Activated CD4-positive, CD25-positive, alpha-beta regulatory T cell treated with anti-CD3 and anti-CD28 coated beads, Interleukin-2, amount 50 U/mL, for 24 hours (primary cell): ENCODE results near the gene PHAF1.
"Not testable (repeated sequence)": the region's sequence is repeated elsewhere in the genome, so short reads cannot be mapped to it uniquely, and the experiment has no call there.

Experiments
- ATAC-seq, 2 donors: fragments of 150-1000 bp; cut with Tn5 transposase; one replicate each; pipeline ENCODE4 v1.10.0; 2021; ENCODE audit warnings: mild to moderate bottlenecking in 1 of 2, moderate library complexity in 1 of 2

Gene PHAF1

DNA sequence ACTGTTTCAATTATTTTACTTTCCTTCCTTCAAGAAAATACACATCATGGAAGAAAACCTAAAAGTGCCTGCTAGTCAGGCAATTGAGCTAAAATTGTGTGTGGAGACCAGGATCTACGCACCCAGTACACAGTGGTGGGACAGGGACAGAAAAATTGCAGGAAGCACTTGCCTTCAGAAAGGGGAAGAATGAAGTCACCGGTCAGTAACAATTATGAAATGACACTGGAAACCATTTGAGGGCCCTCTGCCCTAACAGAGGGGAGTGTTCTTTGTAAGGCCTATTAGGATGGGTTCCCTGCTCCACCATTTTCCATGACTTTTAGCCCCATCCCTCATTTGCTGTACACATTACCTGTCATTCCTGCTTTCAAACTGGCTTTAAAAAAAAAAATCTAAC, 4.5 kb upstream of the PHAF1 start:
- ATAC-seq, result no peak

DNA sequence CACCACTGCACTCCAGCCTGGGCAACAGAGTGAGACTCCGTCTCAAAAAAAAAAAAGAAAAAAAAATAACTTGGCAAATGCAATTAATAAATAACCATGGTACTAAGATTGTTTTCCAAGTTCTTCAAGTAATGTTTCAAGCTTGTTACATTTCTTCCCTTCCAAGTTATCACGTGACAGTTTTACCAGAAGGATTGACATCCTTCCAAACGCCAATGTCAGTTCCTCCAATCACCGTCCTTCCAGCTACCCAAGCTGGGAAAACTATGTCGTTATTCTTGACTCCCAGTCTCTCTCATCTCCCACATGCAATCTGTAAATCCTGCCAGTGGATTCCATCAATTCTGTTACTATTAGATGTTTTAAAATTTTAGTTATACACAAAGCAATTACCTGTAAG, 3.9 kb upstream of the PHAF1 start:
- no peak for ATAC-seq

DNA sequence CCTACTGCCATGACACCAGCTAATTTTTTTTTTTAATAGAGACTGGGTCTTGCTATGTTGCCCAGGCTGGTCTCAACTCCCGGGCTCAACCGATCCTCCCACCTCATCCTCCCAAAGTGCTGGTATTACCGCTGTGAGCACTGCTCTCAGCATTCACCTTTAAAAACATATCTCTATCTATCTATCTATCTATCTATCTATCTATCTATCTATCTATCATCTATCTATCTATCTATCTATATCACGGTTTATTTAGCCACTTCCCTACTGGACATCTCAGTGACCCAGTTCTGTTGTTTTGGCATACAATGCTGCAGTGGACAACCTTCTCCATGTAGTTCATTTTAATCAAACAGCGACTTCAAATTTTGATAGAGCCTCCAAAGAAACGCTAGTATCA, 1.3 kb upstream of the PHAF1 start:
- ATAC-seq, result no peak

DNA sequence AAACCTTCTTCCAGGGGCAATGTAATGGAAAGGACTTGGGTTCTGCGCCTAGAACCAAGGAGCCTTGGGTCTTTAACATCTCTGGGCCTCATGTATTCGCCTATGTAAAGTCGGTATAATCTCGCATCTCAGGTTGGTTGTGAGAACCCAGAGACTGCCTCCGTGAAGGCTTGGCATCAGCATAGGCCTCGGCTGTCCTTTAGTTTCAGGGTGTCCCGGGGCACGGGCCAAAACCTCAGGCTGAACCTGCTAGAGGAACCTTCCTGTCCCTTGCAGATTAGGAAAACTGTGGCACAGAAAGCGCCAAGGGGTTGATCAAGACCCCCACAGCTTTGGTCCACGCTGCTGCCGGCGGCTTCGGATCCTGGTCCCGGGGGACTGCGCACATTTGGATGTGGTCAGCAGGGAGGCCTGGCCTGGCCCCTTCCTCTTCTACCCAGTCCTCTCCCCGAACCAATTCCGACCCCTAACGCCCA, 772 bp upstream of the PHAF1 start:
- ATAC-seq, result no peak

DNA sequence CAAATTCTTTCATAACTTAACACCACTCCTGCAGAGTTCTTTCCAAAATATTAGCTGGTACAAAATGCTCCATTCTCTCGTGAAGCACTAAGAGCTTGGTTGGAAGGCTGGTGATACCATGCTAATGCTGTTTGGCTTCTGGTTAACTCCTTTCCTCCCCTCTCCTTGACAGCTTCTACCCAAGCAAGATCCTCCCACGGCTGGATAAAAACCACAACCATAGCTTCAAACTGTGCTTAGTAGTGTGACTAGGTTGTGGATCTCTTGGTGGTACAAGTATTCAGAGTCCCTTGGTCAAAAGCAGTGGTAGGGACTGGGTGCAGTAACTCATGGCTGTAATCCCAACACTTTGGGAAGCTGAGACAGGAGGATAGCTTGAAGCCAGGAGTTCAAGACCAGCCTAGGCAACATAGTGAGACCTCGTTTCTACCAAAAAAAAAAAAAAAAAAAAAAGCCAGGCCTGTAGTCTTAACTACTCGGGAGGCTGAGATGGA, 2.3 kb downstream of the PHAF1 start:
- no peak for ATAC-seq

DNA sequence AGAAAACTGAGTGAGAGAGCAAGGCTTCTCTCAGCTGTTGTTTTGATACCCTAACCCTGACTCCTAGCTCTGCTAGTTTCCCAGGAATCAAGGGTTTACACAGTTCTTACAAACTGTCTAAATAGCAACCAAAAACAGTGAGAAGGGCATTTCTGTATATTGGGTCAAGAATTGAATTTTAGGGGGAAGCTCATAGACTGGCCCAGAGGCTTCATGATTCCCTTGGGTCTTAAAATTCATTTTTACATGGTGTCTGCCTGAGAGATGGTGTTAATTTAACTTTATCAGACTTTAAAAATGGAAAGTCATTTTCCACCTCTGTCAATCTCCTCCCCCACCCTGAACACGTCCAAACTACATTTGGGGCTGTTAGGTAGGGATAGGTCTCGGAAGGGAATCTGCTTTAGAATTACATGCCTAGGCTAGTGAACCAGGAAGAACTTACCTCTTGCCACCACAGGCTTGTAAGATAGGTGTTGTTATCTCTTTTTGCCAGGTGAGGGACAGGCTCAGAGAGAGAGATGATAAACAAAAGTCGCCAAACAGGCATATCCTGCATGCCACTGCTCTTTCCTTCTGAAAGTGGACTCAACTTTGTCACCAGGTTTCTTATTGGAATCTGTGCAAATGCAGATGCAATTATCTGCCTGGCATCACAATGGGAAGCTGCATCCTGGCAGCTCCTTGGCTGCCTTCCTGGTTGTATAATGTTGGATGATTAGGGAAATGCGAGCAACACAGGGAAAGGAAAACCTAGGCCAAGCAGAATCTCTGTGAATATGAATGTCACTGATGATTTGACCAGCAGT, 3.1 kb downstream of the PHAF1 start:
- no peak for ATAC-seq

DNA sequence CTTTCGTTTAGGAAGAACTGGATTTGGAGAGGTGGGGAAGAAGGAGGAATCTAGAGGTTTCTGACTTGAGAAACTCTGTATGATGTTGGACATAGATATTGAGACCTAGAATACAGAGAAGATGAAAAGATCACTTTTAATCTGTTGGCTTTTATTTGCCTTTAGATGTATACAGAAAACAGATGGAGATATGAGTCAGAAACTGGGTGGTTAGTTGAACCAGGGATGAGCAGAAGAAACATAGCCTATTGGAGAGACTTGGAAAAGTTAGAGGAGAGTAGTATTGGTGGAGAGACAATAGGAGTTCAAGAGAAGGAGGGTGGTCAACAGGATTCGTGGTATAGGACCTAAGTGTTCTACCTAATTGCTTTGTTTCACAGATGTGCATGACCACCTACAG, 5.1 kb downstream of the PHAF1 start:
- ATAC-seq, result no peak

DNA sequence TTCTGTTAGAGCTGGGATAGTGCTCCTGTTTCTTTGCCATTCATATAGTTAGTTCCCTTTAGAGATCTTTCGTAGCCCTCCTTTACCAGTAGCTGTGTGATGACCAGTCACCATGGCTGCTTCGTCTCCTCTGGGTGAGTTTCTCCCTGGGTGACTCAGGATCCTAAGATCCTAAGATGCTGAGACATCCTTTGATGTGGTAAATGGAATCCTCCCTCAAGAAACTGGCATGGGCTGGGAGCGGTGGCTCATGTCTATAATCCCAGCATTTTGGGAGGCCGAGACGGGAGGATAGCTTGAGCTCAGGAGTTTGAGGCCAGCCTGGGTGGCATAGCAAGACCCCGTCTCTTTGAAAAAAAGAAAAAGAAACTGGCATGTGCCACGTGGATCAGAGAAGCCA, 5.9 kb downstream of the PHAF1 start:
- no peak for ATAC-seq

DNA sequence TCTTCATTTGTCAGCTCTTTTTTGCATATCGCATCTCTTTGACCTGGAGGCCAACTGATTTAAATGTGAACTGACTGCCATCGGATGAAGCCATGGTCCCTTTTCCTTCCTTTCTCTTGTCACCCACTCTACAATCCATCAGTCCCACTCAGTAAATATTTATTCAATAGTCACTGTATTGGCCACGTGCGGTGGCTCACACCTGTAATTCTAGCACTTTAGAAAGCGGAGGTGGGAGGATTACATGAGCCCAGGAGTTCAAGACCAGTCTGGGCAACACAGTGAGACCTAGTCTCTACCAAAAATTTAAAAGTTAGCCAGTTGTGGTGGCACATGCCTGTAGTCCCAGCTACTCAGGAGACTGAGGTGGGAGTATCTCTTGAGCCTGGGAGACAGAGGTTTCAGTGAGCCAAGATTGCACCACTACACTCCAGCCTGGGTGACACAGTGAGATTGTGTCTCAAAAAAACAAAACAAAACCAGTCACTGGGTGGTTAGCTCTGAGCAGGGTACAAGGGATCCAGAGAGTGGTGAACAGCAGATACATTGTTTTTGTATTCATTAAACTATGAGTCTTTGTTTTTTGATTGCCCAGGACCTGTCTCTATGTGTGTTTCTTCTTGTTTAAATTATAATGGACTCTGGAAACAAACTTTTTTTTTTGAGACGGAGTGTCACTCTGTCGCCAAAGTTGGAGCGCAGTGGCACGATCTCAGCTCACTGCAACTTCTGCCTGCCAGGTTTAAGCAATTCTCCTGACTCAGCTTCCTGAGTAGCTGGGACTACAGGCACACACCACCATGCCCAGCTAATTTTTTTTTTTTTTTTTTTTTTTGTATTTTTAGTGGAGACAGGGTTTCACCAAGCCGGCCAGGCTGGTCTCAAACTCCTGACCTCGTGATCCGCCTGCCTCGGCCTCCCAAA, 6.9 kb downstream of the PHAF1 start:
- no peak for ATAC-seq

DNA sequence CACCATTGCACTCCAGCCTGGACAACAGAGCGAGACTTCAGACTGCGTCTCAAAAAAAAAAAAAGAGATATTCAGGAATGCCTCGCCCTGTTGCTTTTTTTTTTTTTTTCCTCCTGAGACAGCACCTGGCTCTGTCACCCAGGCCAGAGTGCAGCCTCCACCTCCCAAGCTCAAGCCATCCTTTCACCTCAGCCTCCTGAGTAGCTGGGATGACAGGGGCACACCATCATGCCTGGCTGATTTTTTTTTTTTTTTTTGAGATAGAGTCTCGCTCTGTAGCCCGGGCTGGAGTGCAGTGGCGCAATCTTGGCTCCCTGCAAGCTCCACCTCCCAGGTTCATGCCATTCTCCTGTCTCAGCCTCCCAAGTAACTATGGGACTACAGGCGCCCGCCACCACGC, 8.0 kb downstream of the PHAF1 start:
- ATAC-seq, result no peak

DNA sequence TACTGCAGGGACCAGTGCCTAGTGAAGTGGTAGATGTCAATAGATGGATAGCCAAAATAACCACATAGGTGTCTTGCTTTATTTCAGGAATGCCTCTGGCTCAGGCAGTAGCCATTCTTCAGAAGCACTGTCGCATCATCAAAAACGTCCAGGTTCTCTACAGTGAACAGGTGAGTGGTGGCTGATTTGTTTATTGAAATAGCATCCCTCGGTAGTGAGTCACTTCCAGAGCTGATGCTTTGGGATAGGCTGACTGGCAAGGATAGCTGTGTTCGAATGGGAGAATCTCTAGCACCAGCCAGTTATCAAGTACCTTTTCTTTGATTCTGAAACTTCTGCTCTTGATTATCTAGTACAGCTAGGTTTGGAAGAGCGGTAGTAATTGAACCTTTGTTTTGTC, 10.3 kb downstream of the PHAF1 start:
- ATAC-seq, result no peak

DNA sequence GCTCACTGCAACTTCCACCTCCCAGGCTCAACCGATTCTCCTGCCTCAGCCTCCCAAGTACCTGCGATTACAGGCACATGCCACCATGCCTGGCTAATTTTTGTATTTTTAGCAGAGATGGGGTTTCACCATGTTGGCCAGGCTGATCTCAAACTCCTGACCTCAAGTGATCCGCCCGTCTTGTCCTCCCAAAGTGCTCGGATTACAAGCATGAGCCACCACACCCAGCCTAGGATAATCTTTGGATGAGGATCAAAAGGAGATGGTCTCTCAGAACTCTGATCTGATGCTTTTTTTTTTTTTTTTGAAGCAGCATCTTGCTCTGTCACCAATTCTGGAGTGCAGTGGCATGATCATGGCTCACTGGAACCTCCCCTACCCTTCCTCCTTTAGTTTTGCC, 13.1 kb downstream of the PHAF1 start:
- not testable (repeated sequence) for ATAC-seq

DNA sequence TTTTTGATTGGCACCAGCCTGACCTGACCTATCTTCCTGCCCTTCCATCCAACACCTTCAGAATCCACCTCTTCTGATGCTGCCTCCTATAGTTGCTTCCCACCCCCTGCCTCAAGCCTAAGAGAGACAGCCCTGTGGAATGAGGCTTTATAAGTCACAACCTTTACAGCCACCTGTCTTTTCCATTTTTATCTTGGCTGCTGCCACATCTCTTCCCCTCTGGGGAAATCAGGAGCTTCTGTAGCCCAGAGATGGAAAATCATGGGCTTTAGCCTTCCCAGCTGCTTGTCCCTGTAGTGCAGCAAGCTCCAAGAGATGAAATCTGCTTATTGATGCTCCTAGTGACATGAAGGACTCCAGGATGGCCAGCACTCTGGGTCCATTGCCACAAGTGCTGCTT, 18.7 kb downstream of the PHAF1 start:
- no peak for ATAC-seq

DNA sequence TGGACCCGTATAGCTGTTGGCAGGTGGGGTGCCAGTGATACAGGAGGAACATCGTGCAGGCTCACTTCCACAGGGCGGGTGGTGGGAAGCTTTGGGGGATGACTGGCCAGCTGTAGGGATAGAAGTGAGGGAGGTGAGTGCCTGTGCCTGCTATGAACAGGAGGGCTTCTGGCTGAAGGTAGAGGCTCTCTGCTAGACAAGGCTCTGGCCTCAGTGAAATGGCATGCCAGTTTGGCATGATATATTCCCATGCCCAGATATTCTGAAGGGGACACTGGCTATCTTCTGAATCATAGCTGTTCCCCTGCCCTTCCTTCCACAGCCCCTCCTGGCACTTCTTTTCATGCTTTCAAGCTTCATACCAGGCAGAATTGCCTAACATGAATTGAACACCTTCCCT, 19.1 kb downstream of the PHAF1 start:
- ATAC-seq, result no peak

DNA sequence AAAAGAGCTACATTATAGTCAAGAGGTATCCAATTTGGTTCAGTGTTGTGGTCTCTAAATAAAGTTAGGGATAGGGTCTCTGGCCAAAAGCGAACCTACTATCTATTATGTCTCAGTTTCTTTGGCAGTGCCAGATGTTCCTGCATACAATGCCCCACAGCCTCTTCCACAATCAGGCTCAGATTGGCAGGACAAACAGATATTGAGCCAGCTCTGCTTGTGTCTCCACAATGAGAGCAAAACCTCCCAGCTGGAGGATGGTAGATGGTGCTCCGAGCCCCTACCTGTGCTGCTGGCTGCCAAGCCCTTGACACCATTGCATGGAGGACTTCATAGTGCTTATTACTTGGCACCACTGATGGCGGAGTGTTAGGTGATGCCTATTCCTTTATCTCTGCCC, 19.7 kb downstream of the PHAF1 start:
- no peak for ATAC-seq

DNA sequence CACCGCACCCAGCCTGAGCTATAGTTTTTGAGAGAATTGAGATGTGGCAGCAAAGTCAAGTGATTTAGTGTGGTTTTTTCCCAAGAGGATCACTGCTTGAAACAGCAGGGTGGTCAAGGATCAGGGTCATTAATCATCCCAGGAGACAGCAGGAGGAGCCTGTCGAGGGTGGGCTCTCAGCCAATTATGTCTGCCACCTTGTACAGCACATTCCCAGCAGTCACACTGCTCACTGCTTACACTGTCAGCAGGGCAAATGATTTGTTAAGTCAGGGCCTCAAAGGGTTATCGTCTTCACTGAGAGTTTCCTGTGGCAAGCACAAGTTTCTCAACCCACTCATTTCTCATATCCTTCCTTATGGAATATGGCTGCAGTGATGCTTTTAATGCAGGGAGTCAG, 27.9 kb downstream of the PHAF1 start:
- no peak for ATAC-seq

DNA sequence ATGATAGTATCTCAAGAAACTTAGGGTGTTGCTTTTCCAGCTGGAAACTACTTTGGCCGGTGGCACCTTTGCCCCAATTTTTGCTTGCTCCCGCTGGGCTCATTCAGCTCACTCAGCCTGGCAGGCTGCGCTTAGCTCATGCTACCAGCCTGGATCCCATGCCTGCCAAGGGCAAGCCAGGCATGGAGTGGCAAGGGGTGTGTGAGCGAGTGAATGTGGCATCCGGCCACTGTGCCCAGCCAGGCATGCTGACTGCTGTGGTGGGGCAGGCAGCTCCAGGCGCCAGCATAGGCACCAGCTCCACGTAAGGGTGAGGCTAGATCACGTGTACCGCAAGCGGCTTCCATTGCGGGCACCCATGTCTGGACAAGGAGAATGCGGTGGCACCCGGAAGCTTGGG, 31.6 kb downstream of the PHAF1 start:
- ATAC-seq, result no peak

DNA sequence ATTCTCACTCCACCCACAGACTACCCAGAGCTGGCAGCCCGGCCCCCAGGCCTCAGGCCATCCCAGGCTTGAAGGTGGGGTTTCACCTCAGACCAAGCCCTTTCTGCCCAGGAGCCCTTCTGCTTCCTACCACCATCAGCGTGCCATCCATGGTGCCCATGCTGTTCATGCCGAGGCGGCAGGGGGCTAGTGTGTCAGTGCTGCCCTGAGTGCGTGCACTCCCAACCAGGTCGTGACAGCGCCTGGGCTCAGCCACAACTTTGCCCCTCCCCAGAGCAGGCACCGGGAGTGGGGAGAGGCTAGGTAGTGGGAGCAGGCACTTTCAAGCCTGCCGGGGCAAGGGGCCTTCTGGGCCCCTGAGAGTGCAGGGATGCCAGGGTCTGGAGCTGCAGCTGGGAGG, 32.6 kb downstream of the PHAF1 start:
- no peak for ATAC-seq

DNA sequence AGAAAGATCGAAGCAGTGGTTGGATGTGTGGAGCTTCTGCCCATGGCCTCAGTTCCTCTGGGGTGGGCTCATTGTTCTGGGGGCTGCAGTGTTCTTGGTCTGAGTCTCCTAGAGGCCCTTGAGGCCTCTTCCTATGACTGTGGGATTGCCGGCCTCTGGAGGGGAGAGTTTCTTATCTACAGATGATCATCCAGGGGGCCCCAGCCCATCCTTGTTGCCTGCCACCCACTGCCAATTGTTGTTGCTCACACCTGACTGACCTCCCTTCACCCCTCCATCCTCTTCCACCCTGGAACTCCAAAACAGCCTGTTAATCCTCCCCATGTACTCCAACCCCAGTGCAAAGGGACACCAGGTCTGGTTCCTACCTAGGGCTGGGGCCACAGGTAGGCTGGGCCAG, 35.2 kb downstream of the PHAF1 start:
- ATAC-seq, result no peak

DNA sequence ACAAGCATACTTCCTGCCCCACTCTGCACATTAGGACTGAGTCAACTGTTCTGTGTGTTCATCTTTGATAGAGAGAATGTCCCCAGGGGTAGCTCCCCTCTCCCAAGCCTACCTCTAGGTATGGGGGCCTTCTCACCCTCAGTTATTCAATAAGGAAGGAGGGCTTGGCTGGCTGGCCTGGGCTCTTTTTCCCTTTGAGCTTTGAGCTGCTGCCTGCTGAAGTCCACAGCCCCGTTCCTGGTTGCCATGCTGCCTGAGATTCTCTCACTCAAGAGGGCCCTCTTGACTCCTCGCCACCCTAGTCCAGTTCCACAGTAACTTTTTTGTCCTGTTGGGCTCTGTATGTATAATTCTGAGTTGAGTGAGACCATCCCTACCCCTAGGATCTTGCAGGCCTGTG, 36.0 kb downstream of the PHAF1 start:
- ATAC-seq, result no peak

DNA sequence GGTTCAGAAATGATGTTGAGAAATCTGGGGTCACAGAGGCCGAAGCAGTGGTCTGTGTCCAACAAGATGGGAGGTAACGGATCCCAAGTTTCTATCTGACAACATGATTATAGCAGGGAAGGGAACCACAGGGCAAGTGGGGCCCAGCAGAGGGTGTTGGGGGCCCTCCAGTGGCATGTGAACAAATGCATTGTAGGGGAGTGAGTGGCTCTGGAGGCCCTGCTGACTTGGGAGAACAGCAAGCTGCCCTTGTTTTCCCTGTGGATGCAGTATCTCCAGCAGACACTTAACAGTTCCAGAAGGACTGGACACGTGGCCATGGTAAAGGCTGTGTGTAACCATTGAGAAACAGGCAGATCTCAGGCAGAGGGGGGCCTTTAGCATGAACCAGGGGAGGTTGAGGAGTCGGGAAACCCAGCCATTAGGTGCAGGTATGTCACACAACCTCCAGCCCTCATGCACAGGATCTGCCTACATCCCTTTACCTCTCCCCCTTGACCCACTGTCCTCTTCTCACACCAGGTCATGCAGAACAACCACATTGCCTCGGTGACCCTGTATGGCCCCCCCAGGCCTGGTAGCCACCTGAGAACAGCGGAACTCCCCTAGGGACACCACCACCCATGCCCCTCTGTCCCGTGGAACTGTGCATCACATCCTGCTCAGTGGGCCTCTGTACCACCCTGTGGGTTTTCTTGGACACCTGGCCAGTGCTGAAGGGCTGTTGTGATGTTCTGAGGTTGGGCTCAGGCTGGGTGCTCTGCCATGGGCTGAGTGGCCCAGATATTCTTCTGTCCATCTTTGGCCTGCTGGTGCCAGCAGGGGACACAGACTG, 37.0 kb downstream of the PHAF1 start:
- ATAC-seq, result no peak

DNA sequence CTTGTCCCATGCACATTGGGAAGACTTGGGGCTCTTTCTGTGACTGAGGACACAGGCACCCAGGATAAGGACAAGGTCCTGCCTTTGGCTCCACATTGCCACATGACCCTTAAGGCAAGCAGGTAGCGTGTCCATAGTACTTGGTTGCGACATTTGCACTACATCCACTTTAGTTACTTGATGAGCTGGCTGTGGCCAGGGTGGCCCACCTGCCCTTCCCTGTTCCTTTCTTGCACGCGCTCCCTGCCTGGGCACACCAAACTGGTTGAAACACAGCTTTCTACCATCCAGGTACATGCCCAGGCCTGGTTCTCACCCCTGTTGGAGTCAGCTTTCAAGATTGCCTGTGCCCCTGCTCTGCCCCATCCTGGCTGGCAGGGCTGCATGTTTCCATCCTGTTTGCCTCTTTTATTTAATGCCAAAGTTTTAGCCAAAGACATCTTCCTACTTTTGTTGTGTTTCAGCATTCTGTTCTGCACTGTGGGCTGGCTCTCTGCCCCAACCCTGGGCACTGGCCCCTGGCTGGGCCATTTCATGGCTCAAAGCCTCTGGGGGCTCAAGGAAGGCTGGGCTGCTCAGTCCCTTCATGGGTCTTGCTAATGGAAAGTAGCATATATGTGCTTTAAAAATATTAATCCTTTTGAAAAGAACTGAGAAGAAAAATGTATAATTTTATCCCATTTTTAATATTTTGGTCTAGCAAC, 37.8 kb downstream of the PHAF1 start:
- no peak for ATAC-seq
